Bronchial smooth muscle cell (primary cell): ENCODE measurements around the gene IL18BP. TPM values are rescaled to one million over a fixed set of nuclear protein-coding genes. Genes with fewer than 3 reads are reported as not detected.

ENCODE experiments used
- total RNA-seq: library from RNA; depleted of rRNA; stranded (reverse); fragments of >200 nt; gene quantifications from 2 replicates; pipeline ENCODE4 v1.2.1, GENCODE V29; 2014

Gene IL18BP
- total RNA-seq: 1.3 and 2.0 TPM in 2 replicates

GRCh38 chr11:71998649-71999310 lies at the start of gene IL18BP:
Gene IL18BP (plus strand): TSS chr11:71998909. CDS start chr11:71999985, 1,076 bp downstream.

Other genes starting within 250 kb of the IL18BP start
- gene DEFB108B, start 165.7 kb upstream of the IL18BP start, total RNA-seq: not detected in 2 replicates
- not detected in 2 replicates for gene DEFB131B, start 120.5 kb upstream of the IL18BP start, total RNA-seq
- 6.9 and 7.6 TPM in 2 replicates for gene XNDC1N, start 70.3 kb upstream of the IL18BP start, total RNA-seq
- 33.4 and 44.8 TPM in 2 replicates for gene RNF121, start 69.9 kb upstream of the IL18BP start, total RNA-seq
- 154 and 194 TPM in 2 replicates for gene NUMA1, start 81.6 kb downstream of the IL18BP start, total RNA-seq
- gene LRRC51, start 81.9 kb downstream of the IL18BP start, total RNA-seq: 3.9 and 13.5 TPM in 2 replicates
- gene LAMTOR1, start 104.4 kb downstream of the IL18BP start, total RNA-seq: 86.1 and 89.2 TPM in 2 replicates
- not detected in 2 replicates for gene TOMT, start 107.0 kb downstream of the IL18BP start, total RNA-seq
- 25.9 and 41.6 TPM in 2 replicates for gene ANAPC15, start 113.8 kb downstream of the IL18BP start, total RNA-seq
- gene FOLR3, start 136.8 kb downstream of the IL18BP start, total RNA-seq: 0.34 and 1.4 TPM in 2 replicates
- gene FOLR1, start 193.2 kb downstream of the IL18BP start, total RNA-seq: not detected in 2 replicates
- gene FOLR2, start 217.9 kb downstream of the IL18BP start, total RNA-seq: not detected in 2 replicates
- gene INPPL1, start 225.9 kb downstream of the IL18BP start, total RNA-seq: 44.8 and 49.0 TPM in 2 replicates
- not detected in 2 replicates for gene PHOX2A, start 245.3 kb downstream of the IL18BP start, total RNA-seq